Adrenal gland (tissue), 12 donors: Measurements from ENCODE around the gene EPHA3. TPM values are rescaled to one million over a fixed set of nuclear protein-coding genes. Genes with fewer than 3 reads are reported as not detected.

Source experiments
- DNase-seq, 7 donors: peaks; one replicate each; pipeline ENCODE4 v3.0.0-alpha.2; 2019 to 2020
- H3K27ac ChIP-seq, 5 donors: fragments of 200-600 bp; sonication (generic) in 4 of 5; 1 replicate in 3 of 5; 2 replicates in 2 of 5; pipeline versions ENCODE4 v1.5.1 to v1.8.0; 2016 to 2020; ENCODE audit warnings: mild to moderate bottlenecking in 1 of 5
- H3K27me3 ChIP-seq: fragments of 200-600 bp; 2 replicates; pipeline ENCODE4 v1.8.0; 2021
- H3K36me3 ChIP-seq, 2 donors: fragments of 200-600 bp; replicated peaks in 1 of 2; 1 replicate in 1 of 2; 2 replicates in 1 of 2; pipeline versions ENCODE4 v1.5.1 to v1.8.0; 2018 to 2022
- H3K4me1 ChIP-seq, 2 donors: fragments of 200-600 bp; replicated peaks in 1 of 2; 1 replicate in 1 of 2; 2 replicates in 1 of 2; pipeline versions ENCODE4 v1.5.1 to v1.8.0; 2018 to 2021
- H3K4me3 ChIP-seq, 4 donors: fragments of 200-600 bp; sonication (generic) in 3 of 4; one replicate each; pipeline ENCODE4 v1.5.1; 2016 to 2018
- H3K9me3 ChIP-seq, 3 donors: fragments of 200-600 bp; sonication (generic) in 1 of 3; replicated peaks in 1 of 3; 1 replicate in 2 of 3; 2 replicates in 1 of 3; pipeline versions ENCODE4 v1.5.1 to v1.8.0; 2016 to 2021
- POLR2A ChIP-seq, 2 donors: fragments of 450-650 bp; IDR thresholded peaks; one replicate each; pipeline ENCODE4 v1.6.1; 2017; ENCODE audit warnings: antibody characterized with exemption in 2 of 2, mild to moderate bottlenecking in 2 of 2, moderate library complexity in 1 of 2
- WGBS, 4 donors: extraction: QIAGEN DNeasy Blood & Tissue Kit in 2 of 4; methylation state at CpG; one replicate each; pipeline versions ENCODE4 v1.1.5 to v1.1.7; 2013 to 2017; 5-methylcytosine and 5-hydroxymethylcytosine counted together
- intact Hi-C, 2 donors: fragments of 100-400 bp; cut with DNase I; formaldehyde crosslinking; loops; one replicate each; pipeline versions ENCODE4 v1.14.1 to v1.15.0; 2022 to 2023
- polyA plus RNA-seq, 3 donors: library from polyadenylated mRNA; stranded (reverse); fragments of 200-250 nt in 2 of 3; fragments of 350-450 nt in 1 of 3; fragmentation: Illumina TruSeq in 1 of 3; extraction: RNeasy Lipid Tissue Mini Kit (QIAGEN cat#74804) in 1 of 3; gene quantifications; one replicate each; pipeline ENCODE4 v1.2.3, GENCODE V29; 2013 to 2014
- total RNA-seq, 9 donors: library from RNA; depleted of rRNA in 4 of 9; stranded (reverse); fragments of >200 nt in 4 of 9; fragments of 120-200 nt in 1 of 9; fragmentation: NEBNext Ultra II Directional in 1 of 9; extraction: Animal tissue kit (Norgen Biotek cat#: 25700) in 1 of 9; gene quantifications; one replicate each; pipeline versions ENCODE4 v1.1.0 to v1.2.4, GENCODE V29; 2013 to 2023
- TF ChIP-seq, protein P1 (sequence below), 6 experiments: fragments of 450-650 bp in 4 of 6; fragments of 200-600 bp in 2 of 6; sonication (generic) in 1 of 6; IDR thresholded peaks; 1 replicate in 5 of 6; 2 replicates in 1 of 6; pipeline versions ENCODE4 v1.5.1 to v1.8.0; 2016 to 2021; ENCODE audit warnings: antibody characterized with exemption in 6 of 6, mild to moderate bottlenecking in 2 of 6, moderate library complexity in 1 of 6
- donor health status: healthy with polysubstance abuse.
- donor health status: Bipolar disorder and iron deficiency.
- donor health status: DM: yes; HTN: yes; CAD: no.
- donor health status: DM: no; HTN: no; CAD: no.
- donor health status: DM: no; HTN: no; CAD: no.
- donor health status: DM: yes; HTN: yes; CAD: no.

EPHA3 gene
- total and polyA plus RNA-seq, 12 donors = 0.17 to 5.1 (median 0.48) TPM

GRCh38 chr3:89139870-89140269, 32.4 kb downstream of the EPHA3 start:
- intact Hi-C loops = no loop called here
- H3K36me3 ChIP-seq = no peaks in the 10 kb centered on the region
- no peaks in the 10 kb centered on the region for H3K9me3 ChIP-seq
- H3K27me3 ChIP-seq = no peaks in the 10 kb centered on the region
- DNase-seq = no peak
- no peaks in the 10 kb centered on the region for H3K4me1 ChIP-seq
- H3K27ac ChIP-seq = no peak overlapping the region
- no peak overlapping the region for H3K4me3 ChIP-seq
- 51 to 64% (median 56%) methylated on average over 3 of the region's 3 CpGs for WGBS, 4 donors
- TF ChIP-seq, protein P1, sequence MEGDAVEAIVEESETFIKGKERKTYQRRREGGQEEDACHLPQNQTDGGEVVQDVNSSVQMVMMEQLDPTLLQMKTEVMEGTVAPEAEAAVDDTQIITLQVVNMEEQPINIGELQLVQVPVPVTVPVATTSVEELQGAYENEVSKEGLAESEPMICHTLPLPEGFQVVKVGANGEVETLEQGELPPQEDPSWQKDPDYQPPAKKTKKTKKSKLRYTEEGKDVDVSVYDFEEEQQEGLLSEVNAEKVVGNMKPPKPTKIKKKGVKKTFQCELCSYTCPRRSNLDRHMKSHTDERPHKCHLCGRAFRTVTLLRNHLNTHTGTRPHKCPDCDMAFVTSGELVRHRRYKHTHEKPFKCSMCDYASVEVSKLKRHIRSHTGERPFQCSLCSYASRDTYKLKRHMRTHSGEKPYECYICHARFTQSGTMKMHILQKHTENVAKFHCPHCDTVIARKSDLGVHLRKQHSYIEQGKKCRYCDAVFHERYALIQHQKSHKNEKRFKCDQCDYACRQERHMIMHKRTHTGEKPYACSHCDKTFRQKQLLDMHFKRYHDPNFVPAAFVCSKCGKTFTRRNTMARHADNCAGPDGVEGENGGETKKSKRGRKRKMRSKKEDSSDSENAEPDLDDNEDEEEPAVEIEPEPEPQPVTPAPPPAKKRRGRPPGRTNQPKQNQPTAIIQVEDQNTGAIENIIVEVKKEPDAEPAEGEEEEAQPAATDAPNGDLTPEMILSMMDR (IDR thresholded peaks at IDR 0.05) = no peak
- TF ChIP-seq POLR2A (IDR thresholded peaks at IDR 0.05) = no peak

DNA sequence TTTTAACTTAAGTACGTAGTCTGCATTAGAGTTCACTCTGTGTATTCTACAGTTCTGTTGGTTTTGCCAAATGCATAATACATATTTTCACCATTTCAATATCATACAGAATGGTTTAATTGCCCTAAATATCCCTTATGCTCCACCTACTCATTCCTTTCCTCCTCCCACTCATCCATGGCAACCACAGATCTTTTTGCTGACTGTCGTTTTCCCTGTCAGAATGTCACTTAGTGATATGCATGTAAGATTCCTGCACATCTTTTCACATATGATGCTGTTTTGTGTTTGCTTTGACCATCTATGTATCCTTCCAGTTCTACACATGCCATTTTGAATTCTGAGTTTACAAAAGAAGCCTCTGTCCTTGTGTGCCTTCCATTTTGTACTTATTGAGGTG, 36.7 kb downstream of the EPHA3 start:
- TF ChIP-seq POLR2A (IDR thresholded peaks at IDR 0.05) = no peak
- TF ChIP-seq, protein P1 (IDR thresholded peaks at IDR 0.05) = no peak
- no peaks in the 10 kb centered on the region for H3K9me3 ChIP-seq
- no peak overlapping the region for H3K4me3 ChIP-seq
- intact Hi-C loops = no loop called here
- H3K27ac ChIP-seq = no peak overlapping the region
- 64 to 73% (median 70%) methylated on average over 2 of the region's 2 CpGs for whole genome bisulfite sequencing, 4 donors
- no peaks in the 10 kb centered on the region for H3K4me1 ChIP-seq
- no peak for DNase-seq
- H3K36me3 ChIP-seq = no peaks in the 10 kb centered on the region
- H3K27me3 ChIP-seq = no peaks in the 10 kb centered on the region

- Histone ChIP-seq H3K4me1 (no peaks in the 10 kb centered on the region), H3K27ac (no peak overlapping the region), H3K36me3 (no peaks in the 10 kb centered on the region), H3K9me3 (no peaks in the 10 kb centered on the region), H3K27me3 (no peaks in the 10 kb centered on the region), H3K4me3 (no peak overlapping the region)
- intact Hi-C loops = no loop called here
- TF ChIP-seq POLR2A (IDR thresholded peaks at IDR 0.05) = no peak
- TF ChIP-seq, protein P1 (IDR thresholded peaks at IDR 0.05) = no peak
- no peak for DNase-seq
Measured at GRCh38 chr3:89145995-89146394, 38.6 kb downstream of the EPHA3 start.

DNA sequence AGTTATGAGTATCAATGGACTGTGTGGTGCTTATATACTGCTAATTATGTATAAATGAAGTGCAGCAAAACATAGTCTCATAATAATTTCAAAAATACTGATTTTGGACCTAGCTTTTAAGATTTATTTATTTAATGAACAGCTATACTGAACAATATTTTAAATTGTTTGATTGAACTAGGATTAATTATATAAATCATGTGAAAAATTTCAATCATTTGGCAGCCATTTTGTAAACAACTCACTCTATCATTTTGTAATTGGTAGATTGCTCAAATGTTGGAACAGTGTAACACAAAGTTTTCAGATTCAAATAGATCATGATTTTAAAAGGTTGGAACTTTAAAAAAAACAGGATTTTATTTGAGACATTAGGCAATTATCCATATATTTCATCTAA, 47.0 kb downstream of the EPHA3 start:
- intact Hi-C loops = no loop called here
- H3K4me1 ChIP-seq = no peaks in the 10 kb centered on the region
- TF ChIP-seq, protein P1 (IDR thresholded peaks at IDR 0.05) = no peak
- no peak for TF ChIP-seq POLR2A (IDR thresholded peaks at IDR 0.05)
- no peaks in the 10 kb centered on the region for H3K36me3 ChIP-seq
- no peaks in the 10 kb centered on the region for H3K27me3 ChIP-seq
- H3K9me3 ChIP-seq = no peaks in the 10 kb centered on the region
- H3K4me3 ChIP-seq = no peak overlapping the region
- no peak for DNase-seq
- H3K27ac ChIP-seq = no peak overlapping the region
